ENCODE results near the gene ANO10.
"Not testable (repeated sequence)": the region's sequence is repeated elsewhere in the genome, so short reads cannot be mapped to it uniquely, and the experiment has no call there.

Gene ANO10

DNA sequence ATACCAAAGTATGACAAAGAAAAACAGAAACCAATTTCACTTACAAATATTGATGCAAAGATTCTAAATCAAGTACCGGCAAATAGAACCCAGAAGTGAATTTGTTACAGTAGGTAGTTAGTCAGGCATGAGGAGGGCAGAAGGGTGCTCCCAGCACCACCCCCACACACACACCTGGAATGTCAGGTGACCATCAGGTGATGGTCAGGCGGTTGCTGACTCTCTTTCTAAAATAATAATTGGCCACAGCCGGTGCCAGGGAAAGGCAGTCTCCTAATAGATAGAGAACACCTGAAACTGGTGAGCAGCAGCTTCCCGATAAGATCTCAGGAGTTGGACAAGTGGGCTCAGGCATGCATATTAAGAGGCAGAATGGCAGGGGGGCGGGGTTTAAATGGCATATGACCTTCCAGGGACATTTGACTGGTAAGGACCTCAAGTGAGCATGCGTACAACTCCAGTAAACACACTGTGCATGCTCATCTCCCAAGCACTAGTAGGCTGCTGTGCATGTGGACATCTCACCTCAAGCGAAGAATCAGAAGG, 131.1 kb downstream of the ANO10 start:
- Histone ChIP-seq H3K9me3 (ENCODE audit: low read length) (no peaks in the 10 kb centered on the region), H3K36me3 (ENCODE audit: insufficient read depth, low read length) (no peaks in the 10 kb centered on the region), H2AFZ (ENCODE audit: low read depth, low read length) (no peak overlapping the region), H3K4me1 (ENCODE audit: insufficient read depth, low read length) (no peaks in the 10 kb centered on the region), H3K4me3 (ENCODE audit: low read length) (no peak overlapping the region), H3K27me3 (ENCODE audit: insufficient read depth, low read length) (no peaks in the 10 kb centered on the region)

DNA sequence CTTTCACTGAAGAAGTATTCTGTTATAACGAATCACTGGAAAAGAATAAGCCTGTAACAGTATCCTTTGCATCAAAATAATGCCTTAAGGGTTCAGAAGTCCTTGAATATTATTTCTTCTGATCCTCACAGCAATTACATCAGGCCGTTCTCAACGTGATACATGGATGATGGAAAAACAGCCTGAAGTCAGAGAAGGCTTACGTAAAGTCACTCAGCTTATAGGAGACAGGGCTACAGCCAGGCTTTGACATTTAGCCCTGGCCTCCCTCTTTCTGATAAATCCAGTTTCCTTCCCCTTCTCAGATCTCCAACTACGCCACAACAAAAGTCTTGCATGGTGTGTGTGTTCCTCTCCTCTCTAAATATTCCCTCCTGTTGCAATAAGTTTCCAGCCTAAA, 131.9 kb downstream of the ANO10 start:
- Histone ChIP-seq H3K4me1 (ENCODE audit: insufficient read depth, low read length) (no peaks in the 10 kb centered on the region), H3K27me3 (ENCODE audit: insufficient read depth, low read length) (no peaks in the 10 kb centered on the region), H3K4me3 (ENCODE audit: low read length) (no peak overlapping the region), H3K9me3 (ENCODE audit: low read length) (no peaks in the 10 kb centered on the region), H2AFZ (ENCODE audit: low read depth, low read length) (no peak overlapping the region), H3K36me3 (ENCODE audit: insufficient read depth, low read length) (no peaks in the 10 kb centered on the region)

DNA sequence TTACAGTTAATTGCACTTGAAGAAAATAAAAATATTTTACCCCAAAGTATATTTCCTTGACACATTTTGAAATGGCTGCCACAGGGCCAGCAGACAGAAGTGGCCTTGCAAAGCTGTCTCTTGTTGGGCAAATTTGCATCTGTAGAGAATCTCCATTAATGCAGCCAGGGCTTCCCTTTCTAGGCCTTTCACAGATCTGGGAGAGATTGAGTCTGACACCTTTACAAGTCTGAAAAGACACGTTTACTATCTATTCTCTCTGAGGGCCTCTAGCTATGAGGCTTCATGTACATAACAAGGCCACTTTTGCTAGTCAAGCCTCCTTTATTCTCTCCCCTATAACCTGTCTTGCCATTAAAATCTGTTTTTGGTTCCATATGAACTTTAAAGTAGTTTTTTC, 135.9 kb downstream of the ANO10 start:
- H3K4me1 ChIP-seq (ENCODE audit: insufficient read depth, low read length) = peaks cover 8% of the 10 kb centered on the region
- no peaks in the 10 kb centered on the region for H3K36me3 ChIP-seq (ENCODE audit: insufficient read depth, low read length)
- no peaks in the 10 kb centered on the region for H3K9me3 ChIP-seq (ENCODE audit: low read length)
- no peaks in the 10 kb centered on the region for H3K27me3 ChIP-seq (ENCODE audit: insufficient read depth, low read length)
- H2AFZ ChIP-seq (ENCODE audit: low read depth, low read length) = no peak overlapping the region
- H3K4me3 ChIP-seq (ENCODE audit: low read length) = no peak overlapping the region

DNA sequence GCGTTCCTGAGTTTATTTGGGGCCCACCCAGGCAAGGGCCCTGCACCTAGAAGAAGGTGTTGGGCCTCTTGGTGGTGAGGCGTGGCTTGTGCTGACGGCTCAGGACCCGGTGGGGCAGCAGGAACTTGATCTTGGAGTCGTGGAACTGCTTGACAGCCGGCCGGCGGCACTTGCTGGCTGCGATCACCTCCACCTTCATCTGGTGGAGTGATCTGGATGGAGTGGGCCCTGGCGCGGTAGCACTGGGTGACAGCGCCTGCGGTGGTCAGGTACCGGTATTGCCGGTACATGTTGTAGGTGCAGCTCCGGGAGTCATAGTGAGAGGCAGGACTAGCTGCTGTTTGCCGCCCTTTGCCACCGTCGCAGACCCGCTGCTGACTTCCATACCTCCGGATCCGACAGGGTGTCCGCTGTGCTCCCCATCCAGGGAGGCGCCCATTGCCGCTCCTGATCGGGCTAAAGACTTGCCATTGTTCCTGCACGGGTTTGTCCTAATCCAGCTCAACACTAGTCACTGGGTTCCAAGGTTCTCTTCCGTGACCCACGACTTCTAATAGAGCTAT, 136.8 kb downstream of the ANO10 start:
- Histone ChIP-seq H3K36me3 (ENCODE audit: insufficient read depth, low read length) (no peaks in the 10 kb centered on the region), H2AFZ (ENCODE audit: low read depth, low read length) (no peak overlapping the region)

DNA sequence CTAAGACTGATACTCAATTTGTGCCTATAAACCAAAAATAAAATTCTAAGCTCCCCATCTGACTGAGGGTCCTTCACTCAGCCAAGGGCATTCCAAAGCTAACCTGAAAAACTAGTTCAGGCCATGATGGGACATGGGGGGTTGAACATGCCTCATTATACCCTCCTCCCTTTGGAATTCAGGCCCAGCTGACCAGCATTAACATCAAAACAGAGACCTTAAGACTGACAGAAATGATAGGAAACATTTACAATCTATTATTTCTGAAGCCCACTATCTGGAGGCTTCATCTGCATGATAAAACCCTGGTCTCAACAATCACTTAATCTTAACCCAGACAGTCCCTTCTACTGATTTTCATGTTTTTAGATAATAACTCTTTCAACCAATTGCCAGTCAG, 140.4 kb downstream of the ANO10 start:
- no peak overlapping the region for H3K4me3 ChIP-seq (ENCODE audit: low read length)
- no peak overlapping the region for H2AFZ ChIP-seq (ENCODE audit: low read depth, low read length)
- no peaks in the 10 kb centered on the region for H3K9me3 ChIP-seq (ENCODE audit: low read length)
- H3K27me3 ChIP-seq (ENCODE audit: insufficient read depth, low read length) = no peaks in the 10 kb centered on the region
- no peaks in the 10 kb centered on the region for H3K36me3 ChIP-seq (ENCODE audit: insufficient read depth, low read length)
- peaks cover 13% of the 10 kb centered on the region for H3K4me1 ChIP-seq (ENCODE audit: insufficient read depth, low read length)

More for the DNA sequence above, 136.8 kb downstream of the ANO10 start:
- Histone ChIP-seq H3K27me3 (ENCODE audit: insufficient read depth, low read length) (no peaks in the 10 kb centered on the region), H3K4me3 (ENCODE audit: low read length) (no peak overlapping the region), H3K4me1 (ENCODE audit: insufficient read depth, low read length) (peaks cover 8% of the 10 kb centered on the region), H3K9me3 (ENCODE audit: low read length) (no peaks in the 10 kb centered on the region)

DNA sequence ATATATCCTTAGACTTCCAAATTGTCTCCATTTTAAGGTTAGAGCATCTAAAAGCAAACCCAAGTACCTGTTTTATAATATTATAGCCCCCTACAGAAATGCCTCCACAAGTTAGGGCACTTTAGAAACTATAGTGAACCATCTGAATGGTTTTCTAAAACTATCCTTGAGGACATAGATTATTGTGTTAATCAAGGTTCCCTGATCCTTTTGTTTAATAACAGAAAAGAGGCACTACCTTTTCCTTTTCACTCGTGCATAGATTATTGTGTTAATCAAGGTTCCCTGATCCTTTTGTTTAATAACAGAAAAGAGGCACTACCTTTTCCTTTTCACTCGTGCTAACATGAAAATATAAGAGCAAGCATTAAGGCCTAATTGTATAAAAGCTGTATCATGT, 143.0 kb downstream of the ANO10 start:
- not testable (repeated sequence) for H3K27me3 ChIP-seq (ENCODE audit: insufficient read depth, low read length); H3K36me3 ChIP-seq (ENCODE audit: insufficient read depth, low read length); H2AFZ ChIP-seq (ENCODE audit: low read depth, low read length); H3K9me3 ChIP-seq (ENCODE audit: low read length); H3K4me3 ChIP-seq (ENCODE audit: low read length)
- peaks cover 13% of the 10 kb centered on the region for H3K4me1 ChIP-seq (ENCODE audit: insufficient read depth, low read length)

DNA sequence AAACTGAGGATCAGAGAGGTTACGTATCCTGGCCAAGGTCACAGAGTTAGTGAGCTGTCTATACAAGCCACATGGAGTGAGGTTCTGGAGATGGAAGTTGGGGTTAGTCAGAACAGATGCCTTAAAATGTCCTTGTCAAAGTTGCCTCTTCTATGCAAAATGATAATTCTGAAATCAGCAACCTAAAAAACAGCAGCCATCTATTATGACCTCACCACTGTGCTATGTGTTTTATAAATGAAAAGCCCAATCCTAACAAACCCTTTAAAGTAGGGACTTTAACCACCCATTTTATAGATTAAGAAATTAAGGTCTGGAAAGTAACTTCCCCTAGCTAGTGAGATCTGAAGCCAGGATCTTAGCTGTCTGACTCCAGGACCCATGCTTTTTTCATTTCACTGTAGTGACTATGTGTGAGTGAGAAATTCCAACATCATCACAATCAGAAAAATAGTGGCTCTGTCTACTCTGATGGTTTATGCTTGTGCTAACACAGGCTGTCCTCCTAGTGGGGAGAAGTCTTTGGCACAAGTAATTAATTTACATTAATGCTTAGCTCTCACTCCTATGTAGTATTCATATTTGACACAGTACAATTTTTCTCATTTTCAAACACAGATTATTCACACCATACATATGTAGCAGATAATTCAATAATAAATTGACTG, 143.6 kb downstream of the ANO10 start:
- no peaks in the 10 kb centered on the region for H3K36me3 ChIP-seq (ENCODE audit: insufficient read depth, low read length)
- no peak overlapping the region for H3K4me3 ChIP-seq (ENCODE audit: low read length)
- H2AFZ ChIP-seq (ENCODE audit: low read depth, low read length) = no peak overlapping the region
- H3K4me1 ChIP-seq (ENCODE audit: insufficient read depth, low read length) = peaks cover 13% of the 10 kb centered on the region
- no peaks in the 10 kb centered on the region for H3K9me3 ChIP-seq (ENCODE audit: low read length)
- H3K27me3 ChIP-seq (ENCODE audit: insufficient read depth, low read length) = no peaks in the 10 kb centered on the region

DNA sequence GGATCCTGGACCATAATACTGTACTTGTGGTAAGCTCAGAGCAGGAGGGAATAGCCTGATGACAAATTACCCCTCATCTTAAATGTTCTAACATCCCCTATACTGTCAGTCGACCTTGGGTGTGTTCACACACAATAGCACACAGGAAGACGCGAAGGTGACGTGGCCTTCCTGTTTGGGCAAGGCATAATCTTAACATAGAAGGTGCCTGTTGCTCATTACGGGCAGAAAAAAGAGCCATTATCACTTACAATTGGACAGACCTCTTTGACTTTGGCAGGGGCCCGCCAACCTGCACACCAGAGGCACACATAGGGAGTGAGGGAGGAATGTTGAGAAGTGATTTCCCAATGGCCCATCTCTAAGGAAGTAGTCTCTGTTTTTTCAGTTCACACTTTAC, 144.2 kb downstream of the ANO10 start:
- H3K36me3 ChIP-seq (ENCODE audit: insufficient read depth, low read length) = no peaks in the 10 kb centered on the region
- no peaks in the 10 kb centered on the region for H3K9me3 ChIP-seq (ENCODE audit: low read length)
- H3K4me3 ChIP-seq (ENCODE audit: low read length) = no peak overlapping the region
- no peaks in the 10 kb centered on the region for H3K27me3 ChIP-seq (ENCODE audit: insufficient read depth, low read length)
- no peak overlapping the region for H2AFZ ChIP-seq (ENCODE audit: low read depth, low read length)
- H3K4me1 ChIP-seq (ENCODE audit: insufficient read depth, low read length) = peaks cover 13% of the 10 kb centered on the region

DNA sequence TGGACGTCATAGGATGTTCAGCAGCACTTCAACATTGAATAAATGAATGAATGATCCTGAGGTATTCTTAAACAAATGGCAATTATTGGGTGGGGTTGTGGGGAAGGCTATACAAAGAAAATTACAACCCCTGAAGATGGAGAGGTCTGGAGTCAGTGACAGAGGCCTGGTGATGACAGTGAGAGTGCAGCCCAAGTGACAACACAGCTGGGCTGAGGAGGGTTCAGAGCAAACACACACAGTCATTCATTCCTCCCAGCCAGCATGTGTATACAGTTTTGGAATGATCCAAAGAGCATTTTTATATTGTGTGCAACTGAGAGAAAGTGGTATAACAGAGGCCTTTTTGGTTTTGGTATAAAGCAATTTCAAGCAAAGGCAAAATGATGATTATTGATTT, 148.1 kb downstream of the ANO10 start:
- Histone ChIP-seq H3K36me3 (ENCODE audit: insufficient read depth, low read length) (no peaks in the 10 kb centered on the region), H3K27me3 (ENCODE audit: insufficient read depth, low read length) (no peaks in the 10 kb centered on the region), H3K4me1 (ENCODE audit: insufficient read depth, low read length) (peaks cover 2% of the 10 kb centered on the region), H3K4me3 (ENCODE audit: low read length) (no peak overlapping the region), H2AFZ (ENCODE audit: low read depth, low read length) (no peak overlapping the region), H3K9me3 (ENCODE audit: low read length) (no peaks in the 10 kb centered on the region)

DNA sequence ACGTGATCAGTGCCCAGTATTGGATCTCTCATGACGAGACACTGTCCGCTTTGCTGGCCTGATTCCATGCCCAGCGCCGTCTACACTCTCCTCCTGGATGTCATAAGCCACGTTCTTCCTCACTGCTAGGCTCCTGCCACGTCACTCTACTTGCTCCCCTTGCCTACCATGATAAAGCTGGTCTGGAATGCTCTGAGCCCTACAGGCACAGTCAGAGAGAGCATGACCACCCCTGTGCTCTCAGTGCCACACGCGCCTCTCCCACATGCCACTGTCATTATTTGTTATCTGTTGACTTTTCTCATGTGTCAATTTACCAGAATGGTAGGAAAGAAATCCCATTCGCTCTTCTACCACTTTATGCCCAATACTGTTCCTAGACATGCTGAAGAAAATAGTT, 148.6 kb downstream of the ANO10 start:
- H3K4me3 ChIP-seq (ENCODE audit: low read length) = no peak overlapping the region
- H3K4me1 ChIP-seq (ENCODE audit: insufficient read depth, low read length) = no peaks in the 10 kb centered on the region
- no peaks in the 10 kb centered on the region for H3K9me3 ChIP-seq (ENCODE audit: low read length)
- H3K36me3 ChIP-seq (ENCODE audit: insufficient read depth, low read length) = no peaks in the 10 kb centered on the region
- no peak overlapping the region for H2AFZ ChIP-seq (ENCODE audit: low read depth, low read length)
- no peaks in the 10 kb centered on the region for H3K27me3 ChIP-seq (ENCODE audit: insufficient read depth, low read length)

DNA sequence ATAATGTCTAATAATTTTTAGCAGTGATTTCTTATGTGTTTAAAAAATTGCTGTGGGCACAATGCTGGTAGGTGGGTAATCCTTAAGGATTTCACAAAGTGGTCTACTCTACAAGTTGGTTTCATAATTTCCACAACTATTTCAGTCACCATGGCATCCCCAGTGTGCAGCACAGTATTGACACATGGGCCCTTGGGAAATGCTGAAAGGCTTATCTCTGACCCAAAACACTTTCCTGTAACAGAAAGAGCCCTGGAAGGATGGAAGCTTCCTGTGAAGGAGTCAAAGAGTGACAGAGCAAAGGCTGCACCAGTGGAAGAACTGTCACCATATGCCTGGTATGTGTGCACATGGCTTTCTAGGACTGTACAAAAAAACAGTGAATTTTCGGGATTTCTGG, 153.7 kb downstream of the ANO10 start:
- H3K4me3 ChIP-seq (ENCODE audit: low read length) = no peak overlapping the region
- no peaks in the 10 kb centered on the region for H3K27me3 ChIP-seq (ENCODE audit: insufficient read depth, low read length)
- H3K9me3 ChIP-seq (ENCODE audit: low read length) = no peaks in the 10 kb centered on the region
- no peak overlapping the region for H2AFZ ChIP-seq (ENCODE audit: low read depth, low read length)
- H3K36me3 ChIP-seq (ENCODE audit: insufficient read depth, low read length) = no peaks in the 10 kb centered on the region
- H3K4me1 ChIP-seq (ENCODE audit: insufficient read depth, low read length) = no peaks in the 10 kb centered on the region

DNA sequence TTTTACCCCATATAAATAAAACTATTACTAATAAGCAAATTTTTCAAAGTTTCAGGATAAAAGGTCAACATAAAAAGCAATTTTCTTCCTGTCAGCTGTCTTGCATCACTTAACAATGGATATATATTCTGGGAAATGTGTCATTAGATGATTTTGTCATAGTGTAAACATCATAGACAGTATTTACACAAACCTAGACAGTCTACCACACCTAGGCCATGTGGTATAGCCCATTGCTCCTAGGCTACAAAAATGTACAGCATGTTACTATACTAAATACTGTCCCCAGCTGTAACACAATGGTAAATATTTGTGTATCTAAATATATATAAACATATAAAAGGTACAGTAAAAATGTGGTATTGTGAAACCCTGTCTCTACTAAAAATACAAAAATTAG, 156.7 kb downstream of the ANO10 start:
- Histone ChIP-seq H3K4me1 (ENCODE audit: insufficient read depth, low read length) (no peaks in the 10 kb centered on the region), H3K27me3 (ENCODE audit: insufficient read depth, low read length) (no peaks in the 10 kb centered on the region), H3K4me3 (ENCODE audit: low read length) (no peak overlapping the region), H3K9me3 (ENCODE audit: low read length) (peaks cover 6% of the 10 kb centered on the region), H3K36me3 (ENCODE audit: insufficient read depth, low read length) (no peaks in the 10 kb centered on the region), H2AFZ (ENCODE audit: low read depth, low read length) (no peak overlapping the region)

DNA sequence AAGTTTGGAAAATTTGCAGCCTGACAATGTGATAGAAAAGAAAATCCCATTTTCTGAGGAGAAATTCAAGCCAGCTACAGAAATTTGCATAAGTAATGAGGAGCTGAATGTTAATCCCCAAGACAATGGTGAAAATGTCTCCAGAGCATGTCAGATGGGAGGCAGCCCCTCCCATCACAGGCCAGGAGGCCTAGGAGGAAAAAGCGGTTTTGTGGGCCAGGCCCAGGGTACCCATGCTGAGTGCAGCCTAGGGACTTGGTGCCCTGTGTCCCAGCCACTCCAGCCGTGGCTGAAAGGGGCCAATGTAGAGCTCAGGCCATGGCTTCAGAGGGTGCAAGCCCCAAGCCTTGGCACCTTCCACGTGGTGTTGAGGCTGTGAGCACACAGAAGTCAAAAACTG, 159.2 kb downstream of the ANO10 start:
- H3K9me3 ChIP-seq (ENCODE audit: low read length); H3K4me1 ChIP-seq (ENCODE audit: insufficient read depth, low read length); H3K36me3 ChIP-seq (ENCODE audit: insufficient read depth, low read length); H2AFZ ChIP-seq (ENCODE audit: low read depth, low read length); H3K4me3 ChIP-seq (ENCODE audit: low read length); H3K27me3 ChIP-seq (ENCODE audit: insufficient read depth, low read length): not testable (repeated sequence)

DNA sequence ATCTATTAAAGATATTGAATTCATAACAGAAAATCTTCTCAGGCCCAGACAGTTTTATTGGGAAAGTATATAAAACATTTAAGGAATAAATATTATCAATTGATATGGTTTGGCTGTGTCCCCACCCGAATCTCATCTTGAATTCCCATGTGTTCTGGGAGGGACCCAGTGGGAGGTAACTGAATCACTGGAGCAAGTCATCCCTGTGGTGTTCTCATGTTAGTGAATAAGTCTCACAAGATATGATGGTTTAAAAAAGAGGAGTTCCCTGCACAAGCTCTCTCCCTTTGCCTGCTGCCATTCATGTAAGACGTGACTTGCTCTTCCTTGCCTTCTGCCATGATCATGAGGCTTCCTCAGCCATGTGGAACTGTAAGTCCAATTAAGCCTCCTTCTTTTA, 160.5 kb downstream of the ANO10 start:
- Histone ChIP-seq H3K27me3 (ENCODE audit: insufficient read depth, low read length) (no peaks in the 10 kb centered on the region), H3K36me3 (ENCODE audit: insufficient read depth, low read length) (no peaks in the 10 kb centered on the region), H3K9me3 (ENCODE audit: low read length) (peaks cover 6% of the 10 kb centered on the region), H3K4me1 (ENCODE audit: insufficient read depth, low read length) (no peaks in the 10 kb centered on the region), H3K4me3 (ENCODE audit: low read length) (no peak overlapping the region), H2AFZ (ENCODE audit: low read depth, low read length) (no peak overlapping the region)

All from neuron (in vitro differentiated cells).